IMR-90 (cell line): ENCODE results near the gene PPM1L. TPM values are rescaled to one million over a fixed set of nuclear protein-coding genes. Genes with fewer than 3 reads are reported as not detected.

ENCODE experiments used
- ATAC-seq: fragments of 200-7000 bp; cut with Tn5 transposase; 2 replicates; pipeline ENCODE4 v1.9.1; 2020; ENCODE audit warnings: low read depth, mild to moderate bottlenecking, moderate library complexity
- BruUV-seq: library from RNA; stranded (reverse); fragments of 400-500 nt; replicated peaks from 2 replicates; lab custom pipeline; 2021; lab: Mats Ljungman, UMichigan
- CTCF ChIA-PET: fragments of 300-600 bp; formaldehyde crosslinking; extraction: SDS; loops from one replicate; lab custom pipeline; 2021; ENCODE audit warnings: antibody characterized with exemption; lab: Yijun Ruan, JAX
- POLR2A ChIA-PET: fragments of 300-600 bp; sonication (Branson Sonifier 250); formaldehyde crosslinking; loops from one replicate; lab custom pipeline; 2022; ENCODE audit warnings: antibody characterized with exemption; ENCODE audit not compliant: unreplicated experiment; lab: Charles Lee
- DNase-seq: peaks from one replicate; pipeline ENCODE4 v3.0.0; 2013
- H2AFZ ChIP-seq: replicated peaks from 2 replicates; pipeline ENCODE3; 2013; ENCODE audit warnings: low read length, mild to moderate bottlenecking; ENCODE audit not compliant: poor library complexity
- H2AK5ac ChIP-seq: 2 replicates; pipeline ENCODE4 v1.6.1; 2013; ENCODE audit warnings: low read depth, low read length, inconsistent platforms
- H2AK9ac ChIP-seq: replicated peaks from 2 replicates; pipeline ENCODE3; 2013; ENCODE audit warnings: mild to moderate bottlenecking, low read depth, low read length, moderate library complexity; ENCODE audit not compliant: poor library complexity
- H2BK120ac ChIP-seq: 2 replicates; pipeline ENCODE4 v1.6.1; 2013; ENCODE audit warnings: low read depth, low read length, inconsistent platforms
- H2BK15ac ChIP-seq: 3 replicates; pipeline ENCODE4 v1.6.1; 2013; ENCODE audit warnings: low read depth, low read length, inconsistent platforms
- H2BK20ac ChIP-seq: 2 replicates; pipeline ENCODE4 v1.6.1; 2013; ENCODE audit warnings: low read depth, mild to moderate bottlenecking, inconsistent platforms, low read length, moderate library complexity
- H2BK5ac ChIP-seq: 2 replicates; pipeline ENCODE4 v1.6.1; 2013; ENCODE audit warnings: mild to moderate bottlenecking, low read depth, low read length, inconsistent platforms; ENCODE audit not compliant: poor library complexity, severe bottlenecking
- H3K14ac ChIP-seq: replicated peaks from 2 replicates; pipeline ENCODE4 v1.6.1; 2013; ENCODE audit warnings: low read depth, low read length, inconsistent platforms
- H3K18ac ChIP-seq: 2 replicates; pipeline ENCODE4 v1.6.1; 2013; ENCODE audit warnings: low read depth, low read length, control low read depth
- H3K23ac ChIP-seq: 2 replicates; pipeline ENCODE4 v1.6.1; 2013; ENCODE audit warnings: low read depth, low read length, inconsistent platforms
- H3K27ac ChIP-seq: 2 replicates; pipeline ENCODE4 v1.5.1; 2013; ENCODE audit warnings: mild to moderate bottlenecking, control low read depth, low read length; ENCODE audit not compliant: insufficient read depth
- H3K27me3 ChIP-seq: 2 replicates; pipeline ENCODE4 v1.6.1; 2013; ENCODE audit warnings: low read length; ENCODE audit not compliant: control insufficient read depth, insufficient read depth
- H3K36me3 ChIP-seq: 2 replicates; pipeline ENCODE4 v1.6.1; 2013; ENCODE audit warnings: low read length, mixed read lengths; ENCODE audit not compliant: control insufficient read depth, insufficient read depth
- H3K4ac ChIP-seq: 2 replicates; pipeline ENCODE4 v1.6.1; 2013; ENCODE audit warnings: low read depth, low read length, inconsistent platforms
- H3K4me1 ChIP-seq: 2 replicates; pipeline ENCODE4 v1.6.1; 2013; ENCODE audit warnings: low read length, mixed read lengths; ENCODE audit not compliant: control insufficient read depth, insufficient read depth
- H3K4me2 ChIP-seq: 2 replicates; pipeline ENCODE4 v1.6.1; 2013; ENCODE audit warnings: low read depth, mild to moderate bottlenecking, control low read depth, low read length, moderate library complexity
- H3K4me3 ChIP-seq: 2 replicates; pipeline ENCODE4 v1.5.1; 2013; ENCODE audit warnings: low read depth, mild to moderate bottlenecking, control low read depth, low read length, moderate library complexity; ENCODE audit not compliant: insufficient read depth
- H3K56ac ChIP-seq: 2 replicates; pipeline ENCODE4 v1.6.1; 2013; ENCODE audit warnings: low read length, inconsistent platforms; ENCODE audit not compliant: insufficient read depth; ENCODE audit errors: extremely low read depth
- H3K79me1 ChIP-seq, 2 experiments: 2 replicates each; pipeline ENCODE4 v1.6.1; 2013; ENCODE audit warnings: low read length in 2 of 2, inconsistent platforms in 1 of 2, low read depth in 1 of 2
- H3K9ac ChIP-seq: 2 replicates; pipeline ENCODE4 v1.6.1; 2013; ENCODE audit warnings: low read depth, low read length, control low read depth
- H3K9me1 ChIP-seq: 2 replicates; pipeline ENCODE4 v1.6.1; 2013; ENCODE audit warnings: low read length, inconsistent platforms; ENCODE audit not compliant: insufficient read depth
- H3K9me3 ChIP-seq: 2 replicates; pipeline ENCODE4 v1.6.1; 2013; ENCODE audit warnings: low read length; ENCODE audit not compliant: control insufficient read depth, insufficient read depth
- H4K20me1 ChIP-seq: 2 replicates; pipeline ENCODE4 v1.6.1; 2013; ENCODE audit warnings: low read length, inconsistent platforms; ENCODE audit not compliant: insufficient read depth
- H4K5ac ChIP-seq: 2 replicates; pipeline ENCODE4 v1.6.1; 2013; ENCODE audit warnings: mild to moderate bottlenecking, low read depth, low read length, control low read depth
- H4K8ac ChIP-seq, 2 experiments: 2 replicates each; pipeline ENCODE4 v1.6.1; 2013; ENCODE audit warnings: low read depth in 2 of 2, low read length in 2 of 2, control low read depth in 1 of 2, inconsistent platforms in 1 of 2
- H4K91ac ChIP-seq: 2 replicates; pipeline ENCODE4 v1.6.1; 2013; ENCODE audit warnings: low read depth, low read length, inconsistent platforms; ENCODE audit not compliant: insufficient read depth
- BHLHE40 ChIP-seq: fragments of 150-350 bp; IDR thresholded peaks from 2 replicates; pipeline ENCODE4 v1.6.1; 2016; ENCODE audit warnings: mild to moderate bottlenecking, low read depth, low read length
- CEBPB ChIP-seq: IDR thresholded peaks from 2 replicates; pipeline ENCODE4 v1.6.1; 2012; ENCODE audit warnings: low read depth, low read length, improper control_type of control experiment
- CHD1 ChIP-seq: IDR thresholded peaks from 2 replicates; pipeline ENCODE4 v1.6.1; 2012; ENCODE audit warnings: low read depth, low read length, improper control_type of control experiment
- CTCF ChIP-seq: conservative IDR thresholded peaks from 2 replicates; pipeline ENCODE4 v1.5.1; 2012; ENCODE audit warnings: mild to moderate bottlenecking, low read depth, low read length, improper control_type of control experiment
- FOS ChIP-seq: fragments of 150-350 bp; IDR thresholded peaks from 2 replicates; pipeline ENCODE4 v1.6.1; 2016; ENCODE audit warnings: low read depth, low read length
- MAFK ChIP-seq: IDR thresholded peaks from 2 replicates; pipeline ENCODE4 v1.6.1; 2012; ENCODE audit warnings: low read depth, low read length, improper control_type of control experiment
- MXI1 ChIP-seq: IDR thresholded peaks from 2 replicates; pipeline ENCODE4 v1.6.1; 2012; ENCODE audit warnings: low read depth, mild to moderate bottlenecking, low read length, moderate library complexity, borderline replicate concordance
- NFE2L2 ChIP-seq: fragments of 150-350 bp; IDR thresholded peaks from 2 replicates; pipeline ENCODE4 v1.6.1; 2016; ENCODE audit warnings: low read depth, mild to moderate bottlenecking, low read length
- POLR2A ChIP-seq: IDR thresholded peaks from 2 replicates; pipeline ENCODE4 v1.6.1; 2012; ENCODE audit warnings: mild to moderate bottlenecking, low read depth, low read length
- RAD21 ChIP-seq: IDR thresholded peaks from 2 replicates; pipeline ENCODE4 v1.6.1; 2012; ENCODE audit warnings: low read length, improper control_type of control experiment
- RCOR1 ChIP-seq: IDR thresholded peaks from 2 replicates; pipeline ENCODE4 v1.6.1; 2012; ENCODE audit warnings: mild to moderate bottlenecking, low read length, improper control_type of control experiment; ENCODE audit not compliant: insufficient replicate concordance
- RFX5 ChIP-seq: IDR thresholded peaks from 2 replicates; pipeline ENCODE4 v1.8.0; 2012; ENCODE audit warnings: low read depth, mild to moderate bottlenecking, low read length, moderate library complexity
- SMC3 ChIP-seq: fragments of 150-350 bp; IDR thresholded peaks from 2 replicates; pipeline ENCODE4 v1.6.1; 2016; ENCODE audit warnings: low read depth, mild to moderate bottlenecking, antibody characterized with exemption, low read length, moderate library complexity
- WGBS, 2 experiments: methylation state at CpG; one replicate each; pipeline versions ENCODE4 v1.1.5 to v1.1.7; 2013; ENCODE audit warnings: missing lambda C conversion rate in 2 of 2; ENCODE audit not compliant: insufficient read length in 1 of 2; ENCODE audit errors: extremely low coverage in 2 of 2; 5-methylcytosine and 5-hydroxymethylcytosine counted together
- dilution Hi-C: fragments of 300-500 bp; cut with HindIII; formaldehyde crosslinking; loops from one replicate; pipeline ENCODE4 v1.14.3; 2018; ENCODE audit warnings: low sequenced_read_pairs; ENCODE audit not compliant: unreplicated experiment
- in situ Hi-C: fragments of 300-500 bp; cut with MboI; formaldehyde crosslinking; loops from 3 replicates; pipeline ENCODE4 v1.14.3; 2019; ENCODE audit warnings: low sequenced_read_pairs, inconsistent platforms, mixed read lengths
- intact Hi-C: fragments of 100-400 bp; cut with micrococcal nuclease; formaldehyde crosslinking; loops from 2 replicates; pipeline ENCODE4 v1.10.0; 2022
- polyA plus RNA-seq, 3 experiments: library from polyadenylated mRNA; depleted of rRNA; stranded (reverse); fragments of >200 nt; gene quantifications; 2 replicates each; pipeline ENCODE4 v1.2.3, GENCODE V29; 2012; ENCODE audit warnings: low replicate concordance in 1 of 3
- total RNA-seq: library from RNA; depleted of rRNA; stranded (reverse); fragments of >200 nt; gene quantifications from 2 replicates; pipeline ENCODE4 v1.2.3, GENCODE V29; 2012
- TF ChIP-seq, protein P1 (sequence below): fragments of 150-350 bp; IDR thresholded peaks from 2 replicates; pipeline ENCODE4 v1.6.1; 2017; ENCODE audit warnings: mild to moderate bottlenecking, antibody characterized with exemption, low read length, low read depth
- TF ChIP-seq, protein P2 (sequence below): fragments of 150-350 bp; IDR thresholded peaks from 2 replicates; pipeline ENCODE4 v1.6.1; 2016; ENCODE audit warnings: low read depth, mild to moderate bottlenecking, low read length, moderate library complexity, borderline replicate concordance

Gene PPM1L
- total and polyA plus RNA-seq, 2 of the 4 experiments (the other 2 are of a cell fraction) = 0.14 to 0.18 TPM

DNA sequence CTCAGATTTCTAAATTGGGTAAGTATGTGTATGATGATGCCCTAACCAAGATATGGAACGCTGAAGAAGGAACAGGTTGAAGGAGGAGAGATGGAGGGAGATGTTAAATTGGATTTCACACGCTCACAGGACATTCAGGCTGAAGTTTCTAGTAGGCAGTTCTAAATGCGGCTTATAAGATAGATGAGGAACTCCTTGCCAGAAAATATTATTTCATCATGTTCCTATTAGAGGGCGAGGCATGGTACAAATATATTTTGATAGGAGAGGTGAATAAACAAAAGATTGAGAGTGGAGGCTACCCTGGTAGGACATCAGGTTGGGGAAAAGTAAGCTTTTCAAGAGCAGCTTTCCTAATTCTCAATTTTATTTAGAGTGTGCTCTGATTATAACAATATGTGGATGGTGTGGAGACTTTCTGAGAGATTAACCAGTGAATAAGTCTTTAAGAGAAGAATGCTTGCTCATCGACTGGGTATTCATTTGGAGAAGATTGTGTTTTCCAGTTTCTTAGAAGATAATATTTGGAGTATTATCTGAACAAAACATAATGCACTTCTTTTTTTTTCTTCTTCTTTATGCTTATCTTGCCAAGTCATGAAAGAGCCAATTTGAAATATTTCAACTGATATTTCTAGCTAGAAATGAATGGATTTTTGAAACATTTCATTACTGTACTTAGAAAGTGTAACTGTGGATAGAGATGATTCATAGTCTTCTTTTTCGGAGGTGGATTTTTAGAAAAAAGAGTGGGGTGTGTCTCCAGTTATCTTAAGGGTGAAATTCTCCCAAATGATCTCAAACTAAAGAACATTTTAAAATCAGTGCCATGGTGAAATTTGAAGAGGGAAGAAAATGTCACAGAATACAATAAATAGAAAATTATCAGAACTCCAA lies 260.6 kb downstream of the PPM1L start:
- no peak overlapping the region for H2BK15ac ChIP-seq
- H2BK20ac ChIP-seq = no peak overlapping the region
- no peak overlapping the region for H3K4me3 ChIP-seq
- H3K4me2 ChIP-seq = no peak overlapping the region
- H3K27me3 ChIP-seq = no peaks in the 10 kb centered on the region
- H3K4me1 ChIP-seq = no peaks in the 10 kb centered on the region
- ChIA-PET CTCF (no interaction called here), POLR2A (no interaction called here)
- in situ Hi-C loops (no loop called here), intact Hi-C loops (no loop called here), dilution Hi-C loops (no loop called here)
- H4K20me1 ChIP-seq = no peaks in the 10 kb centered on the region
- no peak overlapping the region for H4K8ac ChIP-seq
- no peak overlapping the region for H4K5ac ChIP-seq
- H2AK5ac ChIP-seq = no peak overlapping the region
- no peak overlapping the region for H3K23ac ChIP-seq
- no CpG with 5 or more reads among the region's 6 CpGs for WGBS, 2 experiments
- no peak overlapping the region for H3K14ac ChIP-seq
- ATAC-seq (no peak), DNase-seq (no peak)
- H3K56ac ChIP-seq = no peak overlapping the region
- no peak overlapping the region for H2AFZ ChIP-seq
- no peak overlapping the region for H2AK9ac ChIP-seq
- no peak overlapping the region for H2BK120ac ChIP-seq
- no peak overlapping the region for H3K4ac ChIP-seq
- H3K9me1 ChIP-seq = no peaks in the 10 kb centered on the region
- H3K18ac ChIP-seq = no peak overlapping the region
- no peak overlapping the region for H4K91ac ChIP-seq
- no peak overlapping the region for H3K9ac ChIP-seq
- no peaks in the 10 kb centered on the region for H3K9me3 ChIP-seq
- no peak overlapping the region for H2BK5ac ChIP-seq
- no peaks in the 10 kb centered on the region for H3K79me1 ChIP-seq
- H3K36me3 ChIP-seq = no peaks in the 10 kb centered on the region
- no TSS peak for BruUV-seq
- no peak overlapping the region for H3K27ac ChIP-seq
- TF ChIP-seq MXI1 (no peak), RCOR1 (no peak), RFX5 (no peak), SMC3 (no peak), FOS (no peak), CEBPB (no peak), RAD21 (no peak), NFE2L2 (no peak), CHD1 (no peak), POLR2A (no peak), CTCF (no peak), BHLHE40 (no peak), MAFK (no peak)
- TF ChIP-seq, protein P1, sequence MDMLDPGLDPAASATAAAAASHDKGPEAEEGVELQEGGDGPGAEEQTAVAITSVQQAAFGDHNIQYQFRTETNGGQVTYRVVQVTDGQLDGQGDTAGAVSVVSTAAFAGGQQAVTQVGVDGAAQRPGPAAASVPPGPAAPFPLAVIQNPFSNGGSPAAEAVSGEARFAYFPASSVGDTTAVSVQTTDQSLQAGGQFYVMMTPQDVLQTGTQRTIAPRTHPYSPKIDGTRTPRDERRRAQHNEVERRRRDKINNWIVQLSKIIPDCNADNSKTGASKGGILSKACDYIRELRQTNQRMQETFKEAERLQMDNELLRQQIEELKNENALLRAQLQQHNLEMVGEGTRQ = no peak
- TF ChIP-seq, protein P2, sequence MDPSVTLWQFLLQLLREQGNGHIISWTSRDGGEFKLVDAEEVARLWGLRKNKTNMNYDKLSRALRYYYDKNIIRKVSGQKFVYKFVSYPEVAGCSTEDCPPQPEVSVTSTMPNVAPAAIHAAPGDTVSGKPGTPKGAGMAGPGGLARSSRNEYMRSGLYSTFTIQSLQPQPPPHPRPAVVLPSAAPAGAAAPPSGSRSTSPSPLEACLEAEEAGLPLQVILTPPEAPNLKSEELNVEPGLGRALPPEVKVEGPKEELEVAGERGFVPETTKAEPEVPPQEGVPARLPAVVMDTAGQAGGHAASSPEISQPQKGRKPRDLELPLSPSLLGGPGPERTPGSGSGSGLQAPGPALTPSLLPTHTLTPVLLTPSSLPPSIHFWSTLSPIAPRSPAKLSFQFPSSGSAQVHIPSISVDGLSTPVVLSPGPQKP = no peak
